K562 (cell line): ENCODE data around the gene XRCC5. TPM values are rescaled to one million over a fixed set of nuclear protein-coding genes. Genes with fewer than 3 reads are reported as not detected.

Experiments
- BRD4 ChIP-seq: fragments of 200-600 bp; sonication (generic); IDR thresholded peaks from 2 replicates; pipeline ENCODE4 v1.6.1; 2017; ENCODE audit warnings: inconsistent platforms
- ETV6 ChIP-seq, 3 experiments: fragments of 150-350 bp in 1 of 3; sonication (generic) in 1 of 3; formaldehyde crosslinking in 1 of 3; IDR thresholded peaks; 2 replicates each; pipeline versions ENCODE4 v1.6.1 to v1.8.0; 2014 to 2022; ENCODE audit warnings: borderline replicate concordance in 2 of 3, low read depth in 2 of 3, antibody characterized with exemption in 1 of 3, low read length in 1 of 3, mild to moderate bottlenecking in 1 of 3, missing genetic modification reagents in 1 of 3
- ILF3 ChIP-seq: fragments of 450-650 bp; IDR thresholded peaks from 2 replicates; pipeline ENCODE4 v1.6.1; 2018; ENCODE audit warnings: antibody characterized with exemption, mild to moderate bottlenecking, moderate library complexity, borderline replicate concordance
- NR1H2 ChIP-seq: sonication (generic); formaldehyde crosslinking; IDR thresholded peaks from 2 replicates; pipeline ENCODE4 v1.4.0; 2020; ENCODE audit warnings: mild to moderate bottlenecking, missing genetic modification reagents
- NRF1 ChIP-seq, 2 experiments: fragments of 450-650 bp; IDR thresholded peaks in 1 of 2; conservative IDR thresholded peaks in 1 of 2; 2 replicates each; pipeline ENCODE4 v1.6.1; 2014; ENCODE audit warnings: mild to moderate bottlenecking in 2 of 2
- POLR3G ChIP-seq: IDR thresholded peaks from 2 replicates; pipeline ENCODE4 v1.6.1; 2011; ENCODE audit not compliant: insufficient read length, insufficient replicate concordance; ENCODE audit errors: extremely low read depth
- PREB ChIP-seq: sonication (generic); formaldehyde crosslinking; IDR thresholded peaks from 2 replicates; pipeline ENCODE4 v1.8.1; 2023; ENCODE audit warnings: mild to moderate bottlenecking, missing genetic modification reagents
- RBM25 ChIP-seq: fragments of 200-400 bp; formaldehyde crosslinking; IDR thresholded peaks from 2 replicates; pipeline ENCODE4 v1.6.1; 2018; ENCODE audit warnings: low read length, low read depth, moderate library complexity; ENCODE audit not compliant: severe bottlenecking
- SIX5 ChIP-seq, 2 experiments: IDR thresholded peaks; 2 replicates each; pipeline ENCODE4 v1.6.1; 2011; ENCODE audit warnings: low read length in 2 of 2, borderline replicate concordance in 1 of 2, low read depth in 1 of 2, mild to moderate bottlenecking in 1 of 2, moderate library complexity in 1 of 2; ENCODE audit not compliant: insufficient read depth in 1 of 2
- SRSF7 ChIP-seq: fragments of 200-400 bp; formaldehyde crosslinking; optimal IDR thresholded peaks from 2 replicates; pipeline ENCODE3; 2017; ENCODE audit warnings: mild to moderate bottlenecking, low read depth, low read length
- TRIM28 ChIP-seq: fragments of 450-650 bp; IDR thresholded peaks from 2 replicates; pipeline ENCODE4 v1.6.1; 2017
- ZNF282 ChIP-seq: sonication (generic); formaldehyde crosslinking; IDR thresholded peaks from 2 replicates; pipeline ENCODE4 v1.8.1; 2023; ENCODE audit warnings: missing genetic modification reagents
- ZNF347 ChIP-seq: fragments of 450-650 bp; formaldehyde crosslinking; IDR thresholded peaks from 2 replicates; pipeline ENCODE4 v1.4.0; 2020; ENCODE audit warnings: low read depth, mild to moderate bottlenecking, moderate library complexity
- ZNF76 ChIP-seq: fragments of 250-450 bp; sonication (Bioruptor Pico); IDR thresholded peaks from 2 replicates; pipeline ENCODE4 v1.4.0; 2020; ENCODE audit warnings: mild to moderate bottlenecking, moderate library complexity, borderline replicate concordance
- polyA plus RNA-seq, 8 experiments: library from polyadenylated mRNA; depleted of rRNA in 4 of 8; stranded (reverse) in 5 of 8; unstranded in 3 of 8; fragments of >200 nt; fragmentation: Nextera tagmentation in 2 of 8; fragmentation: Illumina TruSeq in 1 of 8; extraction: Ambion mirVana in 2 of 8; extraction: Trizol in 1 of 8; gene quantifications; 2 replicates each; pipeline versions ENCODE4 v1.2.1 to v1.2.3, GENCODE V29; 2011 to 2014; ENCODE audit warnings: inconsistent platforms in 1 of 8, missing spikeins in 1 of 8
- total RNA-seq, 7 experiments: library from RNA; depleted of rRNA in 6 of 7; stranded (reverse); fragments of >200 nt in 6 of 7; fragmentation: Illumina TruSeq in 2 of 7; extraction: Trizol in 2 of 7; gene quantifications; 2 replicates each; pipeline versions ENCODE4 v1.2.1 to v1.2.3, GENCODE V29; 2011 to 2021; ENCODE audit warnings: low replicate concordance in 1 of 7
- TF ChIP-seq, protein P1 (sequence below): fragments of 250-450 bp; sonication (Bioruptor Pico); IDR thresholded peaks from 2 replicates; pipeline ENCODE4 v1.5.0; 2022; ENCODE audit warnings: mild to moderate bottlenecking

Gene XRCC5
- total and polyA plus RNA-seq, 9 of the 15 experiments (the other 6 are each of a cell fraction or from before 2014, with no cell fraction given), result 168 to 551 (median 297) TPM

GRCh38 chr2:216108967-216109921, at the start of gene XRCC5 (continued):
- TF ChIP-seq SRSF7, result no peak
- TF ChIP-seq ZNF76 (CRISPR knock-in tag), result no peak
- TF ChIP-seq RBM25, result no peak
- TF ChIP-seq NR1H2 (CRISPR knock-in tag), result no peak
- TF ChIP-seq ZNF282, result no peak
- no peak for TF ChIP-seq SIX5 (IDR thresholded peaks at IDR 0.05; ENCODE audit: borderline replicate concordance in 1 of 2, insufficient read depth in 1 of 2, low read depth in 1 of 2, low read length in 2 of 2)
- TF ChIP-seq POLR3G, result no peak
- no peak for TF ChIP-seq TRIM28
- TF ChIP-seq, protein P1, sequence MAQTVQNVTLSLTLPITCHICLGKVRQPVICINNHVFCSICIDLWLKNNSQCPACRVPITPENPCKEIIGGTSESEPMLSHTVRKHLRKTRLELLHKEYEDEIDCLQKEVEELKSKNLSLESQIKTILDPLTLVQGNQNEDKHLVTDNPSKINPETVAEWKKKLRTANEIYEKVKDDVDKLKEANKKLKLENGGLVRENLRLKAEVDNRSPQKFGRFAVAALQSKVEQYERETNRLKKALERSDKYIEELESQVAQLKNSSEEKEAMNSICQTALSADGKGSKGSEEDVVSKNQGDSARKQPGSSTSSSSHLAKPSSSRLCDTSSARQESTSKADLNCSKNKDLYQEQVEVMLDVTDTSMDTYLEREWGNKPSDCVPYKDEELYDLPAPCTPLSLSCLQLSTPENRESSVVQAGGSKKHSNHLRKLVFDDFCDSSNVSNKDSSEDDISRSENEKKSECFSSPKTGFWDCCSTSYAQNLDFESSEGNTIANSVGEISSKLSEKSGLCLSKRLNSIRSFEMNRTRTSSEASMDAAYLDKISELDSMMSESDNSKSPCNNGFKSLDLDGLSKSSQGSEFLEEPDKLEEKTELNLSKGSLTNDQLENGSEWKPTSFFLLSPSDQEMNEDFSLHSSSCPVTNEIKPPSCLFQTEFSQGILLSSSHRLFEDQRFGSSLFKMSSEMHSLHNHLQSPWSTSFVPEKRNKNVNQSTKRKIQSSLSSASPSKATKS, result no peak
- TF ChIP-seq ILF3, result no peak
- peak; percentile 99 for TF ChIP-seq NRF1 (conservative IDR thresholded peaks at IDR 0.05 in 1 of 2, IDR thresholded peaks at IDR 0.05 in 1 of 2)
- no peak for TF ChIP-seq PREB (CRISPR knock-in tag)
- peak; percentile 99 for TF ChIP-seq ETV6 (IDR thresholded peaks at IDR 0.05; ENCODE audit: borderline replicate concordance in 1 of 2, low read depth in 2 of 2, low read length in 1 of 2)
- TF ChIP-seq ETV6 (CRISPR knock-in tag; IDR thresholded peaks at IDR 0.05; ENCODE audit: borderline replicate concordance), result peak; percentile 77; the same call in 1 of the 2 replicates
- no peak for TF ChIP-seq BRD4
- no peak for TF ChIP-seq ZNF347 (CRISPR knock-in tag)
